ENCODE results near the gene SAMD4A.
"Not testable (repeated sequence)": the region's sequence is repeated elsewhere in the genome, so short reads cannot be mapped to it uniquely, and the experiment has no call there.

SAMD4A gene

GRCh38 chr14:54617467-54617866 is 50.5 kb downstream of the SAMD4A start:
- Histone ChIP-seq H3K36me3 (no peaks in the 10 kb centered on the region), H3K27me3 (no peaks in the 10 kb centered on the region), H3K4me1 (no peaks in the 10 kb centered on the region), H3K4me3 (ENCODE audit: low read depth, low read length) (no peak overlapping the region), H3K9me3 (no peaks in the 10 kb centered on the region)
- no peak for DNase-seq
- no peak for TF ChIP-seq CTCF (IDR thresholded peaks at IDR 0.05; ENCODE audit: low read depth, low read length)

DNA sequence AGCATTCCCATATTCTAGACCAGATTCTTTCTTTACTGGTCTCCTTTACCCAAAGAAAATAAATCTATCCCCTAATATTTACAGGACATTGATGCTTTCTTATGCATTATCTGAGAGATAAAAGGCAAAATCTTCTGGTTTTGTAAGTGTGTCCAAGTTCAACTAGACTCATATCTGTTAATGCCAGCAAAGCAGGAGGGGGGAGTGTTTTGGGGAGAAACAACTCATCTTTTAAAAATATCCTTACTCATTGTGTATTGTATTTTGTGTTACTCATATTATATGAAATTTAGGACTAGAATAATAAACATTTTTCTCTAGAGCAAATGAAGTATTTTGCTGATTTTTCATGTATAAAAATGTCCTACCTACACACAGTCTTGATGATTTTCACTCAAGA is 54.8 kb downstream of the SAMD4A start:
- no peak for TF ChIP-seq CTCF (IDR thresholded peaks at IDR 0.05; ENCODE audit: low read depth, low read length)
- Histone ChIP-seq H3K36me3 (no peaks in the 10 kb centered on the region), H3K4me3 (ENCODE audit: low read depth, low read length) (no peak overlapping the region), H3K27me3 (no peaks in the 10 kb centered on the region), H3K9me3 (no peaks in the 10 kb centered on the region), H3K4me1 (no peaks in the 10 kb centered on the region)
- no peak for DNase-seq

- H3K36me3 ChIP-seq, result no peaks in the 10 kb centered on the region
- DNase-seq, result no peak
- no peak for TF ChIP-seq CTCF (IDR thresholded peaks at IDR 0.05; ENCODE audit: low read depth, low read length)
- H3K9me3 ChIP-seq, result no peaks in the 10 kb centered on the region
- H3K4me1 ChIP-seq, result no peaks in the 10 kb centered on the region
- H3K27me3 ChIP-seq, result no peaks in the 10 kb centered on the region
- no peak overlapping the region for H3K4me3 ChIP-seq (ENCODE audit: low read depth, low read length)
These were observed 55.4 kb downstream of the SAMD4A start for GRCh38 chr14:54622192-54622958.

- no peaks in the 10 kb centered on the region for H3K9me3 ChIP-seq
- H3K27me3 ChIP-seq, result no peaks in the 10 kb centered on the region
- no peak overlapping the region for H3K4me3 ChIP-seq (ENCODE audit: low read depth, low read length)
- H3K4me1 ChIP-seq, result no peaks in the 10 kb centered on the region
- no peaks in the 10 kb centered on the region for H3K36me3 ChIP-seq
- DNase-seq, result no peak
- TF ChIP-seq CTCF (IDR thresholded peaks at IDR 0.05; ENCODE audit: low read depth, low read length), result no peak
These were observed 56.5 kb downstream of the SAMD4A start for GRCh38 chr14:54623279-54624004.

DNA sequence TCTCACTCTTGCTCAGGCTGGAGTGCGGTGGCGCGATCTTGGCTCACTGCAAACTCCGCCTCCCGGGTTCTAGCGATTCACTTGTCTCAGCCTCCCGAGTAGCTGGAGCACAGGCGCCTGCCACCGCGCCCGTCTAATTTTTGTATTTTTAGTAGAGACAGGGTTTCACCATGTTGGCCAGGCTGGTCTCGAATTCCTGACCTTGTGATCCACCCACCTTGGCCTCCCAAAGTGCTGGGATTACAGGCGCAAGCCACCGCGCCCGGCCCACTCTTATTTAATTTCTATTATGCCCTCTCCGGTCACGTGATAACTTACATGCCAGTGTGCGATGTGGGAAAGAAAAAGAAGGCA is 57.1 kb downstream of the SAMD4A start:
- H3K4me1 ChIP-seq; H3K4me3 ChIP-seq (ENCODE audit: low read depth, low read length); H3K36me3 ChIP-seq; H3K27me3 ChIP-seq; DNase-seq; H3K9me3 ChIP-seq: not testable (repeated sequence)

- no peak for DNase-seq
- H3K4me3 ChIP-seq (ENCODE audit: low read depth, low read length), result no peak overlapping the region
- H3K27me3 ChIP-seq, result no peaks in the 10 kb centered on the region
- H3K4me1 ChIP-seq, result no peaks in the 10 kb centered on the region
- no peak for TF ChIP-seq CTCF (IDR thresholded peaks at IDR 0.05; ENCODE audit: low read depth, low read length)
- no peaks in the 10 kb centered on the region for H3K9me3 ChIP-seq
- no peaks in the 10 kb centered on the region for H3K36me3 ChIP-seq
These were observed 58.2 kb downstream of the SAMD4A start for GRCh38 chr14:54625112-54625511.
